NCI-H2227 treated with DMSO at 0.1 percent for 48 hours (cell line): ENCODE results near the gene EGF.
A peak's percentile ranks its signal among the peaks of the same experiment; 100 is the strongest.
"Not testable (repeated sequence)": the region's sequence is repeated elsewhere in the genome, so short reads cannot be mapped to it uniquely, and the experiment has no call there.

Experiments used
- DNase-seq: peaks from one replicate; lab custom pipeline; 2025; lab: John Stamatoyannopoulos, UW

The EGF gene

GRCh38 chr4:109915385-109916026 is 2.8 kb downstream of the EGF start:
- no peak for DNase-seq

GRCh38 chr4:109916027-109916409 is 3.3 kb downstream of the EGF start:
- no peak for DNase-seq

GRCh38 chr4:109921384-109921808 is 8.7 kb downstream of the EGF start:
- peak; percentile 5 for DNase-seq

GRCh38 chr4:109925396-109925795 is 12.7 kb downstream of the EGF start:
- no peak for DNase-seq

GRCh38 chr4:109928327-109929045 is 15.8 kb downstream of the EGF start:
- DNase-seq, result no peak

GRCh38 chr4:109930464-109930863 is 17.8 kb downstream of the EGF start:
- DNase-seq, result no peak

- no peak for DNase-seq
These were observed 18.2 kb downstream of the EGF start for GRCh38 chr4:109930872-109931271.

- no peak for DNase-seq
These were observed 18.6 kb downstream of the EGF start for GRCh38 chr4:109931318-109931717.

GRCh38 chr4:109937352-109937751 is 24.7 kb downstream of the EGF start:
- not testable (repeated sequence) for DNase-seq

- no peak for DNase-seq
These were observed 26.5 kb downstream of the EGF start for GRCh38 chr4:109939190-109939589.

GRCh38 chr4:109942292-109942926 is 29.7 kb downstream of the EGF start:
- DNase-seq, result no peak

- DNase-seq, result no peak
These were observed 31.1 kb downstream of the EGF start for GRCh38 chr4:109943745-109944144.

GRCh38 chr4:109944591-109944990 is 31.9 kb downstream of the EGF start:
- DNase-seq, result no peak

GRCh38 chr4:109945056-109945455 is 32.4 kb downstream of the EGF start:
- no peak for DNase-seq

GRCh38 chr4:109946120-109946519 is 33.4 kb downstream of the EGF start:
- no peak for DNase-seq

GRCh38 chr4:109947457-109947856 is 34.8 kb downstream of the EGF start:
- no peak for DNase-seq

- DNase-seq, result no peak
These were observed 35.2 kb downstream of the EGF start for GRCh38 chr4:109947918-109948317.

GRCh38 chr4:109949099-109949718 is 36.5 kb downstream of the EGF start:
- not testable (repeated sequence) for DNase-seq

GRCh38 chr4:109952612-109953011 is 39.9 kb downstream of the EGF start:
- DNase-seq, result no peak

GRCh38 chr4:109953556-109953955 is 40.9 kb downstream of the EGF start:
- DNase-seq, result no peak

GRCh38 chr4:109955146-109955545 is 42.5 kb downstream of the EGF start:
- DNase-seq, result no peak

- no peak for DNase-seq
These were observed 44.5 kb downstream of the EGF start for GRCh38 chr4:109957227-109957626.

GRCh38 chr4:109959195-109959594 is 46.5 kb downstream of the EGF start:
- DNase-seq, result no peak
